Kidney (tissue), 14 donors: ENCODE measurements around the gene C6orf89. TPM values are rescaled to one million over a fixed set of nuclear protein-coding genes. Genes with fewer than 3 reads are reported as not detected.

ENCODE experiments used
- DNase-seq, 5 donors: peaks; one replicate each; pipeline ENCODE4 v3.0.0-alpha.2; 2013 to 2020
- FAIRE-seq: peaks from 2 replicates; lab custom pipeline; 2012; peaks lifted over from hg19 to GRCh38; lab: Jason Lieb, UNC
- H3K27ac ChIP-seq, 2 donors: one replicate each; pipeline ENCODE4 v1.7.0; 2013; ENCODE audit warnings: low read depth in 2 of 2, low read length in 2 of 2, inconsistent platforms in 1 of 2
- H3K27me3 ChIP-seq: one replicate; pipeline ENCODE4 v1.7.1; 2013; ENCODE audit warnings: low read length, inconsistent platforms; ENCODE audit not compliant: control insufficient read depth, insufficient read depth
- H3K36me3 ChIP-seq, 3 donors: one replicate each; pipeline versions ENCODE4 v1.7.0 to v1.7.1; 2013; ENCODE audit warnings: low read length in 3 of 3, control low read depth in 1 of 3, inconsistent platforms in 1 of 3; ENCODE audit not compliant: insufficient read depth in 3 of 3, control insufficient read depth in 2 of 3
- H3K4me1 ChIP-seq, 3 donors: one replicate each; pipeline versions ENCODE4 v1.7.0 to v1.7.1; 2013; ENCODE audit warnings: low read length in 3 of 3, inconsistent platforms in 1 of 3, low read depth in 1 of 3; ENCODE audit not compliant: control insufficient read depth in 2 of 3, insufficient read depth in 2 of 3
- H3K4me3 ChIP-seq, 3 donors: one replicate each; pipeline versions ENCODE4 v1.7.0 to v1.8.1; 2013; ENCODE audit warnings: low read length in 3 of 3, control low read depth in 1 of 3, inconsistent platforms in 1 of 3
- H3K9ac ChIP-seq, 3 donors: one replicate each; pipeline versions ENCODE4 v1.7.0 to v1.7.1; 2013; ENCODE audit warnings: low read length in 3 of 3, control low read depth in 1 of 3, inconsistent platforms in 1 of 3
- H3K9me3 ChIP-seq, 3 donors: one replicate each; pipeline versions ENCODE4 v1.7.0 to v1.7.1; 2013; ENCODE audit warnings: low read length in 3 of 3, control low read depth in 1 of 3, inconsistent platforms in 1 of 3; ENCODE audit not compliant: control insufficient read depth in 2 of 3, insufficient read depth in 1 of 3
- intact Hi-C: fragments of 100-400 bp; cut with DNase I; formaldehyde crosslinking; loops from one replicate; pipeline ENCODE4 v1.11.1; 2022
- polyA plus RNA-seq: library from polyadenylated mRNA; stranded (reverse); fragments of 350-450 nt; fragmentation: Illumina TruSeq; extraction: RNeasy Lipid Tissue Mini Kit (QIAGEN cat#74804); gene quantifications from one replicate; pipeline ENCODE4 v1.2.3, GENCODE V29; 2014; ENCODE audit warnings: low read depth, low replicate concordance; ENCODE audit not compliant: insufficient read depth
- total RNA-seq: library from RNA; stranded (reverse); fragmentation: NEBNext Ultra II Directional; extraction: Animal tissue kit (Norgen Biotek cat#: 25700); gene quantifications from one replicate; pipeline ENCODE4 v1.2.1, GENCODE V29; 2021
- TF ChIP-seq, protein P1 (sequence below): IDR thresholded peaks from 3 replicates; pipeline ENCODE4 v1.5.1; 2012; ENCODE audit warnings: mild to moderate bottlenecking, moderate library complexity, borderline replicate concordance; ENCODE audit not compliant: insufficient read depth; ENCODE audit errors: extremely low read depth
- donor health status: control.
- donor health status: control.
- donor health status: control.
- donor health status: control.
- donor health status: control.
- donor health status: DM: yes; HTN: yes; CAD: no.
- donor health status: Normal renal cell carcinoma (clear cell type).

C6orf89 gene
- total and polyA plus RNA-seq, 2 donors from 2014 or later = 25.7 to 72.4 TPM

DNA sequence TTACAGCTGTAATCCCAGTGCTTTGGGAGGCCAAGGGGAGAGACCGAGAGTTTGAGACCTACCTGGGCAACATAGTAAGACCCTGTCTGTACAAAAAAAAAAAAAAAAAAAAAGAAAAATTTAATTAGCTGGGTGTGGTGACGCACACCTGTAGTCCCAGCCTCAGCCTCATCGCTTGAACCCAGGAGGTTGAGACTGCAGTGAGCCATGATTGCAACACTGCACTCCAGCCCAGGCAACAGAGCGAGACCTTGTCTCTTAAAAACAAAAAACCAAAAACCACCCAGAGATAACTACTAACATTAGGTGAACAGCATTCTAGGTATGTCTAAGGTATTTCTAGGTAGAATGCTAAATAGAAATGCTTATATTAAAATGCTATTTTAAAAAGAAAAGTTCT is 47.8 kb downstream of the C6orf89 start:
- Histone ChIP-seq H3K27ac (no peak overlapping the region), H3K36me3 (no peaks in the 10 kb centered on the region), H3K9me3 (no peaks in the 10 kb centered on the region), H3K27me3 (no peaks in the 10 kb centered on the region), H3K4me3 (no peak overlapping the region), H3K4me1 (no peaks in the 10 kb centered on the region), H3K9ac (no peak overlapping the region)
- no peak for DNase-seq
- TF ChIP-seq, protein P1, sequence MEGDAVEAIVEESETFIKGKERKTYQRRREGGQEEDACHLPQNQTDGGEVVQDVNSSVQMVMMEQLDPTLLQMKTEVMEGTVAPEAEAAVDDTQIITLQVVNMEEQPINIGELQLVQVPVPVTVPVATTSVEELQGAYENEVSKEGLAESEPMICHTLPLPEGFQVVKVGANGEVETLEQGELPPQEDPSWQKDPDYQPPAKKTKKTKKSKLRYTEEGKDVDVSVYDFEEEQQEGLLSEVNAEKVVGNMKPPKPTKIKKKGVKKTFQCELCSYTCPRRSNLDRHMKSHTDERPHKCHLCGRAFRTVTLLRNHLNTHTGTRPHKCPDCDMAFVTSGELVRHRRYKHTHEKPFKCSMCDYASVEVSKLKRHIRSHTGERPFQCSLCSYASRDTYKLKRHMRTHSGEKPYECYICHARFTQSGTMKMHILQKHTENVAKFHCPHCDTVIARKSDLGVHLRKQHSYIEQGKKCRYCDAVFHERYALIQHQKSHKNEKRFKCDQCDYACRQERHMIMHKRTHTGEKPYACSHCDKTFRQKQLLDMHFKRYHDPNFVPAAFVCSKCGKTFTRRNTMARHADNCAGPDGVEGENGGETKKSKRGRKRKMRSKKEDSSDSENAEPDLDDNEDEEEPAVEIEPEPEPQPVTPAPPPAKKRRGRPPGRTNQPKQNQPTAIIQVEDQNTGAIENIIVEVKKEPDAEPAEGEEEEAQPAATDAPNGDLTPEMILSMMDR = no peak
- intact Hi-C loops = no loop called here
- FAIRE-seq = no peak

DNA sequence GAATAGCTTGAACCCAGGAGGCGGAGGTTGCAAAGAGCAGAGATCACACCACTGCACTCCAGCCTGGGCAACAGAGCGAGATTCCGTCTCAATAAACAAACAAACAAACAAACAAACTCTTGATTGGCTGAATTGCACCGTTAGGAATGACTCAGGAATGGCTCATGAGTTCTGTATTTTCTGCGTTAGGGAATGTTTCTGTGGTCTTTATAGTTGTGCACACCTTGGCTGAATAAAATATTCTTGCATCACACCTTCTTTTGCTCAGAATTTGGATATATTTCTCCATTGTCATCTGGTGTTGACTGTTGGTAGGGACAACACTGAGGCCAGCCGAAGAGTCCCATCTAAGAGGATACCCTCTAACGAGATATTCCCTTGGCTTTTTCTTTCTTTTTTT is 49.1 kb downstream of the C6orf89 start:
- FAIRE-seq (no peak), DNase-seq (no peak)
- no peak overlapping the region for H3K4me3 ChIP-seq
- TF ChIP-seq, protein P1 = no peak
- intact Hi-C loops = no loop called here
- no peak overlapping the region for H3K27ac ChIP-seq
- no peak overlapping the region for H3K9ac ChIP-seq
- H3K4me1 ChIP-seq = no peaks in the 10 kb centered on the region
- no peaks in the 10 kb centered on the region for H3K27me3 ChIP-seq
- H3K36me3 ChIP-seq = no peaks in the 10 kb centered on the region
- no peaks in the 10 kb centered on the region for H3K9me3 ChIP-seq

DNA sequence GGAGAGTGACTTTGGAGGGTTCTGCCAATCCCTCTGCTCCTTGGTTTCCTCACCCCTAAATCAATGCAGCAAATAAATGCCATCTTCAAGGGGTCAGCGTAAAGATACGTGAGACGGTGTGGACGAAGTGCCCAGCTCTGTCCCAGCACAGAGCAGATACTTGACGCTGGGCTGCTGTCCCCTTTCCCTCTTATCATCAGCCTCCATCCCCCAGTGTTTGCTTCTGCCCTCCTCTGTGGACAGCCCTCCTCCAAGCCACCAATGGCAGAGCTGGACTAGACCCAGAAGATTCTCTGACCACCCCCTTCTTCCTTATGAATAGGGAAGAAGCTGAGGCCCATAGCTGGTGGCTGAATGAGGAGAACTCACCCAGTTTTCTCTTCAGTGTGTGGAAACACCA is 51.1 kb downstream of the C6orf89 start:
- H3K27ac ChIP-seq = no peak overlapping the region
- FAIRE-seq = no peak
- H3K27me3 ChIP-seq = no peaks in the 10 kb centered on the region
- H3K36me3 ChIP-seq = no peaks in the 10 kb centered on the region
- TF ChIP-seq, protein P1 = no peak
- H3K4me3 ChIP-seq = no peak overlapping the region
- no peak overlapping the region for H3K9ac ChIP-seq
- DNase-seq = no peak
- intact Hi-C loops = no loop called here
- H3K4me1 ChIP-seq = no peaks in the 10 kb centered on the region
- H3K9me3 ChIP-seq = no peaks in the 10 kb centered on the region

DNA sequence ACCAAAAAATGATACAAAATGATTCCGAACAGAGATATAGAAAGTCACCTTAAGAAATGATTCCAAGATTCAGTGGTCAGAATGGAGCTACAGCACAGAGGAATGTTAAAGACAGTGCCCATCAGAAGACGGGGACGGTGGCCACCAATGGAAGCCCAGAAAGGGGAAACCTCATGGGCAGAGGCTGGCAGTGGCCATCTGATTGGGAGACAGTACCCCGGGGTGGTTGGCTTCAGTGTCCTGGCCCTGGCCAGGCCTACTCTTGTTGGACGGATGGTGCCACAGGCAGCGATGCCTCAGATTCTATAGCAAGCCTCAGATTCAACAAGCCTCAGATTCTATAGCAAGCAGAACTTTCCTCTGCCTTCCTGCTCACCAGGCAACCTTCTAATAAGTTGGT is 52.1 kb downstream of the C6orf89 start:
- Histone ChIP-seq H3K27ac (no peak overlapping the region), H3K36me3 (no peaks in the 10 kb centered on the region), H3K27me3 (no peaks in the 10 kb centered on the region), H3K9ac (no peak overlapping the region), H3K4me3 (no peak overlapping the region), H3K9me3 (no peaks in the 10 kb centered on the region), H3K4me1 (no peaks in the 10 kb centered on the region)
- TF ChIP-seq, protein P1 = no peak
- DNase-seq (no peak), FAIRE-seq (no peak)
- intact Hi-C loops = no loop called here
